Cardiac muscle cell (in vitro differentiated cells and primary cell): ENCODE measurements around the gene BCKDHB. TPM values are rescaled to one million over a fixed set of nuclear protein-coding genes. Genes with fewer than 3 reads are reported as not detected.
"Not testable (repeated sequence)": the region's sequence is repeated elsewhere in the genome, so short reads cannot be mapped to it uniquely, and the experiment has no call there.

ENCODE experiments used
- DNase-seq, 2 donors: peaks; one replicate each; pipeline versions ENCODE4 v3.0.0 to v3.0.0-alpha.2; 2010 to 2017; ENCODE audit warnings: low read depth in 1 of 2, low spot score in 1 of 2
- H3K27ac ChIP-seq: fragments of 200-600 bp; sonication (generic); 2 replicates; pipeline ENCODE4 v1.5.1; 2016
- H3K27me3 ChIP-seq: fragments of 200-600 bp; sonication (generic); 2 replicates; pipeline ENCODE4 v1.6.0; 2016; ENCODE audit warnings: control low read depth
- H3K36me3 ChIP-seq: fragments of 200-600 bp; sonication (generic); 2 replicates; pipeline ENCODE4 v1.5.1; 2016; ENCODE audit warnings: control low read depth
- H3K4me1 ChIP-seq: fragments of 200-600 bp; sonication (generic); 2 replicates; pipeline ENCODE4 v1.8.1; 2017; ENCODE audit warnings: low read depth, mild to moderate bottlenecking, mixed run types
- H3K4me3 ChIP-seq: fragments of 200-600 bp; sonication (generic); 2 replicates; pipeline ENCODE4 v1.5.1; 2016; ENCODE audit warnings: mild to moderate bottlenecking
- H3K9me3 ChIP-seq: fragments of 200-600 bp; sonication (generic); 2 replicates; pipeline ENCODE4 v1.5.1; 2017; ENCODE audit warnings: low read depth, mild to moderate bottlenecking, control low read depth
- CTCF ChIP-seq: IDR thresholded peaks from 2 replicates; pipeline ENCODE4 v1.5.1; 2012; ENCODE audit warnings: low read depth, mild to moderate bottlenecking, low read length
- polyA plus RNA-seq: library from polyadenylated mRNA; unstranded; fragments of >200 nt; fragmentation: Nextera tagmentation; extraction: Ambion mirVana; gene quantifications from 2 replicates; pipeline ENCODE4 v1.2.1, GENCODE V29; 2016
- total RNA-seq: library from RNA; depleted of rRNA; stranded (reverse); fragments of >200 nt; gene quantifications from 2 replicates; pipeline ENCODE4 v1.2.3, GENCODE V29; 2016

The BCKDHB gene
- total and polyA plus RNA-seq, 2 experiments from 2014 or later: 27.8 to 37.4 TPM

DNA sequence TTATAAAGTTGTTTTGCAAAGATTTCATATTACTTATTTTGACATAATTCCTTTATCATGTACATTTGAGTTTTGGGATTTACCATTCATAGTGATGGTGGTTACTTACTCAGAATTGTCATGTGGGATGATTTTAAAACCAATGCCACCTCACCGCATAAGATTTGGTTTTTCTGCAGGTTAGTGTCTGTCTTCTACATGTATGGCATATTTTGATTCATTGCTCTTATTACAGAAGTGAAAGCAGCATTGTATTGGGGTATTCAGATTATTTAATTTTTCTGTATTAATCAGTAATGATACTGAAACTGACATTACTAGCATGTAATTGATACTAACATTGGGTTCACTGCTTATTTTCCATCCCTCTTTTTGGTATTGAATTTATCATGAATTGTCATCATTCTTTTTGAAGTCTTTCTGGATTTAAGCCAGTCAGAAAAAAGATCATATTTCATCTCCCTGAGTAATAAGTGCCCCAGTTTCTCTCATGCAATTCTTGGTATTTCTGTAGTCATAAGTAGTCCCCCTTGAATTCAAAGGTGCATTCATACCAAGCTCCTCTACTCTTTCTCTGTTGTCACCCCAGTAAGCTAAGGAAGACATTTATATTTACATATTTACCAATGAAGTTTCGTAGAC, 176.6 kb downstream of the BCKDHB start:
- DNase-seq: no peak
- H3K9me3 ChIP-seq: no peaks in the 10 kb centered on the region
- no peaks in the 10 kb centered on the region for H3K27me3 ChIP-seq
- TF ChIP-seq CTCF: no peak
- no peaks in the 10 kb centered on the region for H3K36me3 ChIP-seq
- H3K27ac ChIP-seq: no peak overlapping the region
- H3K4me3 ChIP-seq: no peak overlapping the region
- no peaks in the 10 kb centered on the region for H3K4me1 ChIP-seq

DNA sequence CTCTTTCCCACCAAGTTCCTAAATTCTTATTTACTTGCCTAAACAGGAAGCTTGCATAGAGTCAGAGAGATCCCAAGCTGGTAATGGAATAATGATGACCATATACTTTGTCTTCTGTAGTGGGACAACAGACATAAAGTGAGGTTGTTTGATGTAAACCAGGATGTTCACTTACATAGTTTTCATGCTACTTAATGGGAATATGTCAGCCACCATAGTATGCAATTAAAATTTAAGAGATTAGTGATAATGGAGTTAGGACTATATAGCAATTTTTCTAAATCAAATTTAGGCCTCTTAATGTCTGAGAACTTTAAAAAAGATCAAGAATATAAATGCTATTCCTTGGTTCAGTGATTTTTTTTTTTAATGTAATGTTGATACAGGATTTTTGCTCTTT, 180.6 kb downstream of the BCKDHB start:
- no peak for TF ChIP-seq CTCF
- DNase-seq: no peak

DNA sequence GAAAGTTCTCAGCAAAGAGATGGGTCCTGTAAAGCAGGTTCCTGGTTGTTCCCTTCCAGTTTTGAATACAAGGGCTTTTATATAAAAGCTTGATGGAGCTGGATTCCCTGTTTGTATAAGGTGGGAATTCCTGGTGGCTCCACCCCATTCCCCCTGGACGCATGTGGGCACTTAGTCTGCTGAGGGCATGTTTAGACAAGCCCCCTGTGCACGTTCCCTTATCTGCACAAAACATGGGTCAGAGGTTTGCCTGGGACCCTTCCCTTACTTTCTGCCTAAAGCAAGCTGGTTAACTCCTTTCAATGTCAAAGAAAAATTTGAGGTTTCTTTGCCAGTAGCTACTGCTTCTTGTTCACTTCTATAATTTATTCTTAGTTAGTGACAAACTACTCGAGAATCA, 181.1 kb downstream of the BCKDHB start:
- no peaks in the 10 kb centered on the region for H3K36me3 ChIP-seq
- no peaks in the 10 kb centered on the region for H3K27me3 ChIP-seq
- no peaks in the 10 kb centered on the region for H3K9me3 ChIP-seq
- H3K27ac ChIP-seq: no peak overlapping the region
- no peaks in the 10 kb centered on the region for H3K4me1 ChIP-seq
- no peak for TF ChIP-seq CTCF
- no peak for DNase-seq
- no peak overlapping the region for H3K4me3 ChIP-seq

More for the DNA sequence above, 180.6 kb downstream of the BCKDHB start:
- Histone ChIP-seq H3K36me3 (no peaks in the 10 kb centered on the region), H3K4me3 (no peak overlapping the region), H3K9me3 (no peaks in the 10 kb centered on the region), H3K27me3 (no peaks in the 10 kb centered on the region), H3K27ac (no peak overlapping the region), H3K4me1 (no peaks in the 10 kb centered on the region)

DNA sequence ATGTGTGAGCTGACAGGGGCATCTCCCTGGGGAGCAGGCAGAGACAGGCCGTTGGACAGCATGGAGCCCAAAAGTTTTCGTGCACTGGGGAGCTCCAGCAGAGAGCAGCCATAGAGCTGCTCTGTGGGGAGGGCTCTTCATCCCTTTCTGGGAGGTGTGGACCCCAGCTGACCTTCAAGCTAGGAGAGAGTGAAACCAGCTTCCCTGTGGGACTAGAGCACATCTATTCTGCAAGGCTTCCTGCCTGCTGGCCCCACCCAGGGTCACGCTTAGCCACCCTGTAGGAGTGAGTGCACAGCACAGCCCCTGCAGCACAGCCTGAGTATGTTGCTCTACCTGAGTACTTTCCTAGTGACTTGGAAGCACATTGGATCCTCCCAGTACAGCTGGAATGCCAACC, 183.3 kb downstream of the BCKDHB start:
- Histone ChIP-seq H3K4me3 (no peak overlapping the region), H3K27ac (no peak overlapping the region), H3K9me3 (no peaks in the 10 kb centered on the region), H3K27me3 (no peaks in the 10 kb centered on the region), H3K4me1 (no peaks in the 10 kb centered on the region), H3K36me3 (no peaks in the 10 kb centered on the region)
- no peak for DNase-seq
- no peak for TF ChIP-seq CTCF

DNA sequence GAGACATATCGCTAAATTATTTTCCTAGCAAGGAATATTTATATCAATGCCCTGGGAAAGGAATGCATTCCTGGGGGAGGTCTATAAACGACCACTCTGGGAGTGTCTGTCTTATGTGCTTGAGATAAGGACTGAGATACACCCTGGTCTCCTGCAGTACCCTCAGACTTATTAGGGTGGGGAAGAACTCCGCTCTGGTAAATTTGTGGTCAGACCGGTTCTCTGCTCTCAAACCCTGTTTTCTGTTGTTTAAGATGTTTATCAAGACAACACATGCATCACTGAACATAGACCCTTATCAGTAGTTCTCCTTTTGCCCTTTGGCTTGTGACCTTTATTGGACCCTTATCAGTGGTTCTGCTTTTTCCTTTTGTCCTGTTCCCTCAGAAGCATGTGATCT, 188.1 kb downstream of the BCKDHB start:
- H3K27me3 ChIP-seq, H3K36me3 ChIP-seq, DNase-seq, H3K27ac ChIP-seq, H3K4me3 ChIP-seq, H3K4me1 ChIP-seq, H3K9me3 ChIP-seq: not testable (repeated sequence)

GRCh38 chr6:80302716-80303115, 196.2 kb downstream of the BCKDHB start:
- Histone ChIP-seq H3K4me3 (no peak overlapping the region), H3K4me1 (no peaks in the 10 kb centered on the region), H3K27ac (no peak overlapping the region), H3K9me3 (no peaks in the 10 kb centered on the region), H3K36me3 (no peaks in the 10 kb centered on the region), H3K27me3 (no peaks in the 10 kb centered on the region)
- DNase-seq: no peak
- no peak for TF ChIP-seq CTCF
